ENCODE results near the gene TMTC1.

Gene TMTC1

GRCh38 chr12:29672580-29672979 is 111.2 kb downstream of the TMTC1 start:
- H4K20me1 ChIP-seq (ENCODE audit: insufficient read depth, low read length), result no peaks in the 10 kb centered on the region
- H3K4me3 ChIP-seq (ENCODE audit: low read depth, low read length, poor library complexity, severe bottlenecking), result no peak overlapping the region
- H3F3A ChIP-seq (ENCODE audit: insufficient read depth, low read length), result no peaks in the 10 kb centered on the region
- H3K4me1 ChIP-seq (ENCODE audit: insufficient read depth, low read length, severe bottlenecking), result no peaks in the 10 kb centered on the region
- no peak overlapping the region for H3K9ac ChIP-seq (ENCODE audit: low read length)
- TF ChIP-seq CTCF (IDR thresholded peaks at IDR 0.05; ENCODE audit: low read length), result no peak
- no peak for TF ChIP-seq EZH2 (IDR thresholded peaks at IDR 0.05; ENCODE audit: borderline replicate concordance, low read length)
- no peaks in the 10 kb centered on the region for H3K27me3 ChIP-seq (ENCODE audit: insufficient read depth, low read length)
- H3K9me2 ChIP-seq (ENCODE audit: low read depth, low read length), result no peaks in the 10 kb centered on the region
- no peak overlapping the region for H3K27ac ChIP-seq (ENCODE audit: low read depth, low read length, poor library complexity, severe bottlenecking)
- H3K4me2 ChIP-seq (ENCODE audit: low read length), result no peak overlapping the region
- H2AFZ ChIP-seq (ENCODE audit: low read length), result no peak overlapping the region
- no peaks in the 10 kb centered on the region for H3K9me3 ChIP-seq (ENCODE audit: low read length)
- no peaks in the 10 kb centered on the region for H3K36me3 ChIP-seq (ENCODE audit: insufficient read depth, low read length)
- no peaks in the 10 kb centered on the region for H3K79me2 ChIP-seq (ENCODE audit: insufficient read depth, low read length)

- Histone ChIP-seq H3F3A (ENCODE audit: insufficient read depth, low read length) (no peaks in the 10 kb centered on the region), H3K4me3 (ENCODE audit: low read depth, low read length, poor library complexity, severe bottlenecking) (no peak overlapping the region), H2AFZ (ENCODE audit: low read length) (no peak overlapping the region), H3K9me3 (ENCODE audit: low read length) (no peaks in the 10 kb centered on the region), H3K9me2 (ENCODE audit: low read depth, low read length) (no peaks in the 10 kb centered on the region), H3K79me2 (ENCODE audit: insufficient read depth, low read length) (no peaks in the 10 kb centered on the region), H3K27ac (ENCODE audit: low read depth, low read length, poor library complexity, severe bottlenecking) (no peak overlapping the region), H3K4me1 (ENCODE audit: insufficient read depth, low read length, severe bottlenecking) (no peaks in the 10 kb centered on the region), H3K36me3 (ENCODE audit: insufficient read depth, low read length) (no peaks in the 10 kb centered on the region), H3K9ac (ENCODE audit: low read length) (no peak overlapping the region), H3K27me3 (ENCODE audit: insufficient read depth, low read length) (no peaks in the 10 kb centered on the region), H3K4me2 (ENCODE audit: low read length) (no peak overlapping the region), H4K20me1 (ENCODE audit: insufficient read depth, low read length) (no peaks in the 10 kb centered on the region)
- TF ChIP-seq CTCF (IDR thresholded peaks at IDR 0.05; ENCODE audit: low read length), result no peak
- TF ChIP-seq EZH2 (IDR thresholded peaks at IDR 0.05; ENCODE audit: borderline replicate concordance, low read length), result no peak
Measured at GRCh38 chr12:29671742-29672141, 112.0 kb downstream of the TMTC1 start.

- H3K27ac ChIP-seq (ENCODE audit: low read depth, low read length, poor library complexity, severe bottlenecking), result no peak overlapping the region
- H3K4me1 ChIP-seq (ENCODE audit: insufficient read depth, low read length, severe bottlenecking), result no peaks in the 10 kb centered on the region
- no peak overlapping the region for H3K4me3 ChIP-seq (ENCODE audit: low read depth, low read length, poor library complexity, severe bottlenecking)
Measured at GRCh38 chr12:29667011-29667410, 116.7 kb downstream of the TMTC1 start.

More at GRCh38 chr12:29667011-29667410, 116.7 kb downstream of the TMTC1 start:
- TF ChIP-seq EZH2 (IDR thresholded peaks at IDR 0.05; ENCODE audit: borderline replicate concordance, low read length) (no peak), CTCF (IDR thresholded peaks at IDR 0.05; ENCODE audit: low read length) (no peak)
- H2AFZ ChIP-seq (ENCODE audit: low read length), result no peak overlapping the region
- no peaks in the 10 kb centered on the region for H3K79me2 ChIP-seq (ENCODE audit: insufficient read depth, low read length)
- H3K9ac ChIP-seq (ENCODE audit: low read length), result no peak overlapping the region
- no peaks in the 10 kb centered on the region for H3K27me3 ChIP-seq (ENCODE audit: insufficient read depth, low read length)
- no peaks in the 10 kb centered on the region for H3K9me3 ChIP-seq (ENCODE audit: low read length)
- no peaks in the 10 kb centered on the region for H3F3A ChIP-seq (ENCODE audit: insufficient read depth, low read length)
- no peak overlapping the region for H3K4me2 ChIP-seq (ENCODE audit: low read length)
- H3K36me3 ChIP-seq (ENCODE audit: insufficient read depth, low read length), result no peaks in the 10 kb centered on the region
- no peaks in the 10 kb centered on the region for H4K20me1 ChIP-seq (ENCODE audit: insufficient read depth, low read length)
- no peaks in the 10 kb centered on the region for H3K9me2 ChIP-seq (ENCODE audit: low read depth, low read length)

All from OCI-LY1 (cell line).